GM12891 (cell line): ENCODE results near the gene COL24A1.

ENCODE experiments used
- POLR2A ChIP-seq: IDR thresholded peaks from 2 replicates; pipeline ENCODE4 v1.6.1; 2011; ENCODE audit warnings: low read depth, low read length, control low read depth
- POLR2AphosphoS5 ChIP-seq: IDR thresholded peaks from 2 replicates; pipeline ENCODE4 v1.6.1; 2011; ENCODE audit warnings: low read depth, low read length, control low read depth
- SPI1 ChIP-seq: IDR thresholded peaks from 2 replicates; pipeline ENCODE4 v1.6.1; 2011; ENCODE audit warnings: low read depth, low read length, control low read depth
- TAF1 ChIP-seq: IDR thresholded peaks from 2 replicates; pipeline ENCODE4 v1.6.1; 2011; ENCODE audit warnings: low read depth, low read length, control low read depth

GRCh38 chr1:85938829-85939228 lies 217.7 kb downstream of the COL24A1 start:
- no peak for TF ChIP-seq POLR2A
- no peak for TF ChIP-seq TAF1
- no peak for TF ChIP-seq POLR2AphosphoS5
- no peak for TF ChIP-seq SPI1
